MM.1S (cell line): ENCODE data around the gene FOXP1.

Experiments
- EZH2phosphoT487 ChIP-seq: fragments of 300-600 bp; sonication (generic); IDR thresholded peaks from 2 replicates; pipeline ENCODE4 v1.6.1; 2018; ENCODE audit warnings: antibody characterized with exemption, low read length
- TF ChIP-seq, protein P1 (sequence below): fragments of 300-600 bp; sonication (generic); IDR thresholded peaks from 2 replicates; pipeline ENCODE4 v1.5.1; 2016; ENCODE audit warnings: antibody characterized with exemption, low read length, mixed read lengths

DNA sequence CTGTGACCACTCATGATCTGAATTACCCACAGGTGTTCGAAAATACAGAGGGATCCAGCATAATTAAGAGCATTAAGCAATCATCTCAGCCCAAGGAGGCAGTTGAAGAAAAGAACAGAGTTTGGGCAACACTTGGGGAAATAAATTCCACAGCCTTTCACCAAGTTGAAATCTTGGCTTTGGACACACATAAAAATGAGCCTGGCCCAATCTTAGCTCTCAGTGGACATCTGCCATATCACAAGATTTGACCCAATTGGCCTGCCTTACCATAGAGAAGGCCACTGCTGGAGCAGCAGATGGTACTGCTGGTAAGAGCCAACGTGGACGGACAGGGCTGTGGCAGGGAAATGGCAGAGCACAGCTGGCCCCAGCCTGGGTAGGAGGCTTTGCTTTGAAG, 13.0 kb downstream of the FOXP1 start:
- TF ChIP-seq, protein P1, sequence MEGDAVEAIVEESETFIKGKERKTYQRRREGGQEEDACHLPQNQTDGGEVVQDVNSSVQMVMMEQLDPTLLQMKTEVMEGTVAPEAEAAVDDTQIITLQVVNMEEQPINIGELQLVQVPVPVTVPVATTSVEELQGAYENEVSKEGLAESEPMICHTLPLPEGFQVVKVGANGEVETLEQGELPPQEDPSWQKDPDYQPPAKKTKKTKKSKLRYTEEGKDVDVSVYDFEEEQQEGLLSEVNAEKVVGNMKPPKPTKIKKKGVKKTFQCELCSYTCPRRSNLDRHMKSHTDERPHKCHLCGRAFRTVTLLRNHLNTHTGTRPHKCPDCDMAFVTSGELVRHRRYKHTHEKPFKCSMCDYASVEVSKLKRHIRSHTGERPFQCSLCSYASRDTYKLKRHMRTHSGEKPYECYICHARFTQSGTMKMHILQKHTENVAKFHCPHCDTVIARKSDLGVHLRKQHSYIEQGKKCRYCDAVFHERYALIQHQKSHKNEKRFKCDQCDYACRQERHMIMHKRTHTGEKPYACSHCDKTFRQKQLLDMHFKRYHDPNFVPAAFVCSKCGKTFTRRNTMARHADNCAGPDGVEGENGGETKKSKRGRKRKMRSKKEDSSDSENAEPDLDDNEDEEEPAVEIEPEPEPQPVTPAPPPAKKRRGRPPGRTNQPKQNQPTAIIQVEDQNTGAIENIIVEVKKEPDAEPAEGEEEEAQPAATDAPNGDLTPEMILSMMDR: no peak
- no peak for TF ChIP-seq EZH2phosphoT487
